GM23338 (cell line): ENCODE measurements around the gene IL20. TPM values are rescaled to one million over a fixed set of nuclear protein-coding genes. Genes with fewer than 3 reads are reported as not detected.

Experiments
- ATAC-seq: fragments of 200-7000 bp; cut with Tn5 transposase; 3 replicates; pipeline ENCODE4 v1.9.1; 2020
- DNase-seq: peaks from one replicate; pipeline ENCODE4 v3.0.0-alpha.2; 2015; ENCODE audit warnings: low spot score
- H2AFZ ChIP-seq: fragments of 200-600 bp; sonication (generic); 2 replicates; pipeline ENCODE4 v1.8.0; 2016; ENCODE audit warnings: antibody characterized with exemption, mild to moderate bottlenecking, moderate library complexity
- H3F3A ChIP-seq: fragments of 200-600 bp; sonication (generic); replicated peaks from 2 replicates; pipeline ENCODE4 v1.8.0; 2017; ENCODE audit warnings: antibody characterized with exemption, mixed run types, low read depth
- H3K27ac ChIP-seq: fragments of 200-600 bp; sonication (generic); 2 replicates; pipeline ENCODE4 v1.6.1; 2016; ENCODE audit warnings: low read depth
- H3K27me3 ChIP-seq: fragments of 200-600 bp; sonication (generic); 2 replicates; pipeline ENCODE4 v1.8.0; 2016; ENCODE audit warnings: mild to moderate bottlenecking, mixed run types, moderate library complexity; ENCODE audit not compliant: insufficient read depth
- H3K36me3 ChIP-seq: fragments of 200-600 bp; sonication (generic); 2 replicates; pipeline ENCODE4 v1.8.0; 2016; ENCODE audit warnings: mild to moderate bottlenecking; ENCODE audit not compliant: insufficient read depth
- H3K4me1 ChIP-seq: fragments of 200-600 bp; sonication (generic); 2 replicates; pipeline ENCODE4 v1.8.0; 2016; ENCODE audit warnings: mild to moderate bottlenecking, moderate library complexity; ENCODE audit not compliant: insufficient read depth
- H3K4me2 ChIP-seq: fragments of 200-600 bp; sonication (generic); 2 replicates; pipeline ENCODE4 v1.7.1; 2017; ENCODE audit warnings: mixed run types
- H3K4me3 ChIP-seq: fragments of 200-600 bp; sonication (generic); 2 replicates; pipeline ENCODE4 v1.6.1; 2016; ENCODE audit warnings: mixed run types
- H3K79me2 ChIP-seq: fragments of 200-600 bp; sonication (generic); replicated peaks from 2 replicates; pipeline ENCODE4 v1.8.0; 2017; ENCODE audit warnings: mild to moderate bottlenecking; ENCODE audit not compliant: insufficient read depth
- H3K9me2 ChIP-seq: fragments of 200-600 bp; sonication (generic); 2 replicates; pipeline ENCODE4 v1.8.0; 2017; ENCODE audit not compliant: insufficient read depth
- H4K20me1 ChIP-seq: fragments of 200-600 bp; sonication (generic); replicated peaks from 2 replicates; pipeline ENCODE4 v1.8.0; 2017; ENCODE audit warnings: mild to moderate bottlenecking; ENCODE audit not compliant: insufficient read depth
- H3K27ac Mint-ChIP-seq: 2 replicates; pipeline ENCODE4 v1.8.0; 2020; ENCODE audit warnings: inconsistent platforms, mild to moderate bottlenecking, moderate library complexity, mixed read lengths
- H3K27me3 Mint-ChIP-seq: 3 replicates; pipeline ENCODE4 v1.8.0; 2022; ENCODE audit warnings: low read depth, mild to moderate bottlenecking, moderate library complexity, mixed read lengths, inconsistent platforms; ENCODE audit not compliant: insufficient read depth, poor library complexity
- H3K36me3 Mint-ChIP-seq: 3 replicates; pipeline ENCODE4 v1.8.0; 2021; ENCODE audit warnings: low read depth, mild to moderate bottlenecking, inconsistent platforms, moderate library complexity, mixed read lengths
- H3K4me1 Mint-ChIP-seq: 3 replicates; pipeline ENCODE4 v1.8.0; 2020; ENCODE audit warnings: mild to moderate bottlenecking, inconsistent platforms, mixed read lengths
- H3K4me3 Mint-ChIP-seq: 3 replicates; pipeline ENCODE4 v1.8.0; 2021; ENCODE audit warnings: moderate library complexity, mild to moderate bottlenecking, inconsistent platforms, mixed read lengths
- H3K9me3 Mint-ChIP-seq: 3 replicates; pipeline ENCODE4 v1.8.0; 2020; ENCODE audit warnings: moderate library complexity, mild to moderate bottlenecking, inconsistent platforms, mixed read lengths
- CREB1 ChIP-seq: fragments of 250-450 bp; sonication (Bioruptor Pico); IDR thresholded peaks from 2 replicates; pipeline ENCODE4 v1.5.0; 2020; ENCODE audit warnings: low read depth, mild to moderate bottlenecking, moderate library complexity
- CTCF ChIP-seq, 2 experiments: fragments of 200-600 bp in 1 of 2; sonication (generic) in 1 of 2; conservative IDR thresholded peaks; 2 replicates each; pipeline versions ENCODE4 v1.5.1 to v1.6.1; 2016 to 2017; ENCODE audit warnings: antibody characterized with exemption in 2 of 2, low read depth in 2 of 2, mild to moderate bottlenecking in 2 of 2, moderate library complexity in 1 of 2
- ETS1 ChIP-seq: IDR thresholded peaks from 2 replicates; pipeline ENCODE4 v1.6.1; 2016; ENCODE audit warnings: antibody characterized with exemption
- EZH2phosphoT487 ChIP-seq: fragments of 200-600 bp; sonication (generic); IDR thresholded peaks from one replicate; pipeline ENCODE4 v1.8.1; 2018; ENCODE audit warnings: antibody characterized with exemption; ENCODE audit not compliant: unreplicated experiment
- JUNB ChIP-seq: IDR thresholded peaks from one replicate; pipeline ENCODE4 v1.6.1; 2016; ENCODE audit warnings: antibody characterized with exemption; ENCODE audit not compliant: unreplicated experiment
- NANOG ChIP-seq: IDR thresholded peaks from 2 replicates; pipeline ENCODE4 v1.6.1; 2016; ENCODE audit warnings: antibody characterized with exemption, borderline replicate concordance
- POLR2AphosphoS5 ChIP-seq: IDR thresholded peaks from 2 replicates; pipeline ENCODE4 v1.6.1; 2016; ENCODE audit warnings: antibody characterized with exemption, low read depth
- STAT1 ChIP-seq: IDR thresholded peaks from one replicate; pipeline ENCODE4 v1.6.1; 2016; ENCODE audit warnings: antibody characterized with exemption; ENCODE audit not compliant: unreplicated experiment
- ZNF114 ChIP-seq: fragments of 250-450 bp; sonication (Bioruptor Pico); IDR thresholded peaks from 2 replicates; pipeline ENCODE4 v1.5.0; 2020; ENCODE audit warnings: mild to moderate bottlenecking, moderate library complexity
- ZNF331 ChIP-seq: fragments of 250-450 bp; sonication (Bioruptor Pico); IDR thresholded peaks from 2 replicates; pipeline ENCODE4 v1.5.0; 2020; ENCODE audit warnings: low read depth, mild to moderate bottlenecking, moderate library complexity
- ZNF462 ChIP-seq: fragments of 250-450 bp; sonication (Bioruptor Pico); IDR thresholded peaks from 2 replicates; pipeline ENCODE4 v1.5.0; 2020; ENCODE audit warnings: mild to moderate bottlenecking, moderate library complexity
- polyA plus RNA-seq: library from polyadenylated mRNA; unstranded; fragments of >200 nt; fragmentation: Nextera tagmentation; extraction: Ambion mirVana; gene quantifications from 2 replicates; pipeline ENCODE4 v1.2.1, GENCODE V29; 2016
- total RNA-seq: library from RNA; depleted of rRNA; stranded (reverse); fragments of >200 nt; shearing (Covaris generic); gene quantifications from 2 replicates; pipeline ENCODE4 v1.2.3, GENCODE V29; 2014

The IL20 gene
- total and polyA plus RNA-seq, 2 experiments from 2014 or later: not detected

GRCh38 chr1:206895325-206895724 is 29.9 kb downstream of the IL20 start:
- H3K27me3 ChIP-seq: no peaks in the 10 kb centered on the region
- H4K20me1 ChIP-seq: no peaks in the 10 kb centered on the region
- H3K36me3 ChIP-seq: no peaks in the 10 kb centered on the region; the same call in 1 of the 2 replicates
- 0 out of 2 replicates have a peak, but pooled peaks cover 10% of the 10 kb centered on the region for H3K9me2 ChIP-seq
- no peaks in the 10 kb centered on the region for H3K9me3 Mint-ChIP-seq
- no peak overlapping the region for H3K27ac ChIP-seq
- peaks cover 14% of the 10 kb centered on the region for H3K4me1 Mint-ChIP-seq
- no peaks in the 10 kb centered on the region for H3F3A ChIP-seq
- no peaks in the 10 kb centered on the region for H3K79me2 ChIP-seq
- 0 out of 2 replicates have a peak overlapping the region, but pooled peaks have one; percentile 43 for H2AFZ ChIP-seq
- H3K36me3 Mint-ChIP-seq: no peaks in the 10 kb centered on the region
- ATAC-seq (no peak), DNase-seq (no peak)
- H3K4me2 ChIP-seq: no peak overlapping the region
- H3K4me1 ChIP-seq: peaks cover 11% of the 10 kb centered on the region
- TF ChIP-seq NANOG (no peak), CTCF (conservative IDR thresholded peaks at IDR 0.05; ENCODE audit: low read depth in 2 of 2) (no peak), ZNF331 (CRISPR knock-in tag) (no peak), STAT1 (no peak)
- H3K4me3 Mint-ChIP-seq: no peak overlapping the region
- no peak overlapping the region for H3K4me3 ChIP-seq
- H3K27me3 Mint-ChIP-seq: peaks cover 7% of the 10 kb centered on the region
- no peak overlapping the region for H3K27ac Mint-ChIP-seq

- Mint-ChIP-seq H3K4me1 (peaks cover 10% of the 10 kb centered on the region), H3K27me3 (peaks cover 7% of the 10 kb centered on the region), H3K27ac (no peak overlapping the region), H3K9me3 (no peaks in the 10 kb centered on the region), H3K36me3 (no peaks in the 10 kb centered on the region), H3K4me3 (no peak overlapping the region)
- Histone ChIP-seq H3K27ac (no peak overlapping the region), H3K27me3 (no peaks in the 10 kb centered on the region), H3K4me2 (no peak overlapping the region), H3K9me2 (0 out of 2 replicates have a peak, but pooled peaks cover 10% of the 10 kb centered on the region), H3K36me3 (no peaks in the 10 kb centered on the region; the same call in 1 of the 2 replicates), H3K79me2 (no peaks in the 10 kb centered on the region), H3K4me1 (peaks cover 5% of the 10 kb centered on the region), H3F3A (no peaks in the 10 kb centered on the region), H3K4me3 (no peak overlapping the region), H4K20me1 (no peaks in the 10 kb centered on the region), H2AFZ (0 out of 2 replicates have a peak overlapping the region, but pooled peaks have one; percentile 43)
- no peak for ATAC-seq
- DNase-seq: no peak
- no peak for TF ChIP-seq ZNF114 (CRISPR knock-in tag)
- no peak for TF ChIP-seq CREB1 (CRISPR knock-in tag)
- TF ChIP-seq NANOG: no peak
- no peak for TF ChIP-seq POLR2AphosphoS5
- TF ChIP-seq EZH2phosphoT487: no peak
- TF ChIP-seq JUNB: no peak
- no peak for TF ChIP-seq ETS1
- TF ChIP-seq ZNF462 (CRISPR knock-in tag): no peak
- no peak for TF ChIP-seq ZNF331 (CRISPR knock-in tag)
Observed at GRCh38 chr1:206895837-206896242, 30.4 kb downstream of the IL20 start.
